ENCODE measurements around the gene AQP6. TPM values are rescaled to one million over a fixed set of nuclear protein-coding genes. Genes with fewer than 3 reads are reported as not detected.

AQP6 gene
- total RNA-seq, 4 donors from 2014 or later: 0.39 to 0.63 TPM; not detected in 2

DNA sequence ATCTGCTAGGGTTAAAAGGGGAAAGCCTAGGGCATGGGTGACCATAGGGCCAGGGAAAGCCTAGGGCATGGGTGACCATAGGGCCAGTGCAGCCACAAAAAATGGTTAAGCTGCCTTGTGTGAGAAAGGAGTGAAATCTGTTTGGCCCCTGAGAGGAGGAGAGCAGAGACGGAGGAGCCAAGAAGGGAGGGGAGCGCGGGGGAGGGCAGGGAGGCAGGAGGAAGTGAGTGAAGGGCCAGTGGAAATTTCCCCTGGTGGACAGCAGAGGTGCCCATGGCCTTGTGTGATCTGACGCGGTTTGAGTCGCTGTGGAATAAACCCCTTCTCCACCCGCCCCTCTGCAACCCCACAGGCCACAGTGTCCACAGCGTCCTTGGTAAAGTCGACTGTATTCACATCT is 618 bp upstream of the AQP6 start:
- H3K27me3 ChIP-seq: peaks cover 0 to 6% of the 10 kb centered on the region in 2 donors
- TF ChIP-seq EP300 (IDR thresholded peaks at IDR 0.05) (no peak), POLR2A (IDR thresholded peaks at IDR 0.05) (no peak)
- TF ChIP-seq, protein P1, sequence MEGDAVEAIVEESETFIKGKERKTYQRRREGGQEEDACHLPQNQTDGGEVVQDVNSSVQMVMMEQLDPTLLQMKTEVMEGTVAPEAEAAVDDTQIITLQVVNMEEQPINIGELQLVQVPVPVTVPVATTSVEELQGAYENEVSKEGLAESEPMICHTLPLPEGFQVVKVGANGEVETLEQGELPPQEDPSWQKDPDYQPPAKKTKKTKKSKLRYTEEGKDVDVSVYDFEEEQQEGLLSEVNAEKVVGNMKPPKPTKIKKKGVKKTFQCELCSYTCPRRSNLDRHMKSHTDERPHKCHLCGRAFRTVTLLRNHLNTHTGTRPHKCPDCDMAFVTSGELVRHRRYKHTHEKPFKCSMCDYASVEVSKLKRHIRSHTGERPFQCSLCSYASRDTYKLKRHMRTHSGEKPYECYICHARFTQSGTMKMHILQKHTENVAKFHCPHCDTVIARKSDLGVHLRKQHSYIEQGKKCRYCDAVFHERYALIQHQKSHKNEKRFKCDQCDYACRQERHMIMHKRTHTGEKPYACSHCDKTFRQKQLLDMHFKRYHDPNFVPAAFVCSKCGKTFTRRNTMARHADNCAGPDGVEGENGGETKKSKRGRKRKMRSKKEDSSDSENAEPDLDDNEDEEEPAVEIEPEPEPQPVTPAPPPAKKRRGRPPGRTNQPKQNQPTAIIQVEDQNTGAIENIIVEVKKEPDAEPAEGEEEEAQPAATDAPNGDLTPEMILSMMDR (IDR thresholded peaks at IDR 0.05): no peak
- H3K4me1 ChIP-seq: peaks cover 0 to 50% (median 21%) of the 10 kb centered on the region in 4 donors
- no peak overlapping the region for H3K4me3 ChIP-seq
- H3K27ac ChIP-seq: no peak overlapping the region
- WGBS, 2 donors: 68 to 71% methylated on average over 9 of the region's 9 CpGs
- H3K9me3 ChIP-seq: no peaks in the 10 kb centered on the region
- DNase-seq (ENCODE audit: low spot score in 2 of 2): no peak
- H3K36me3 ChIP-seq: no peaks in the 10 kb centered on the region

DNA sequence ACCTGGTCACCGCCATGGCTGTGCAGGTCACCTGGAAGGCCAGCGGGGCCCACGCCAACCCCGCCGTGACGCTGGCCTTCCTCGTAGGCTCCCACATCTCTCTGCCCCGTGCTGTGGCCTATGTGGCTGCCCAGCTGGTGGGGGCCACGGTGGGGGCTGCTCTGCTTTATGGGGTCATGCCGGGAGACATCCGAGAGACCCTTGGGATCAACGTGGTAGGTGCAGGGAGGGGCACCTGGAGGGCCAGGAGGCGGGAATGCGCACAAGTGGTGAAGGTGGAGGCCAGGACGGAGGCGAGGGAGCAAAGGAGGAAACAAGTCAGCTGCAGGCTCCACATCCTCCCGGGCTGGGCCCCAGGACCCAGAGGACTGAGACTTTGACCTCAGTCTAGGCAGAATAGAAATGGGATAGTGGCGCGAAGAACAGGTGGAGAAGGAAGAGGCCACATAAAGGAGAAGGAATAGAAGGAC is 649 bp downstream of the AQP6 start:
- TF ChIP-seq POLR2A (IDR thresholded peaks at IDR 0.05): no peak
- no peaks in the 10 kb centered on the region for H3K9me3 ChIP-seq
- H3K27ac ChIP-seq: no peak overlapping the region
- WGBS, 2 donors: 75 to 87% methylated on average over 12 to 19 of the region's 19 CpGs
- H3K27me3 ChIP-seq: peaks cover 0 to 4% of the 10 kb centered on the region in 2 donors
- H3K4me3 ChIP-seq: no peak overlapping the region
- no peak for DNase-seq (ENCODE audit: low spot score in 2 of 2)
- no peaks in the 10 kb centered on the region for H3K36me3 ChIP-seq
- peaks cover 0 to 38% (median 12%) of the 10 kb centered on the region in 4 donors for H3K4me1 ChIP-seq

DNA sequence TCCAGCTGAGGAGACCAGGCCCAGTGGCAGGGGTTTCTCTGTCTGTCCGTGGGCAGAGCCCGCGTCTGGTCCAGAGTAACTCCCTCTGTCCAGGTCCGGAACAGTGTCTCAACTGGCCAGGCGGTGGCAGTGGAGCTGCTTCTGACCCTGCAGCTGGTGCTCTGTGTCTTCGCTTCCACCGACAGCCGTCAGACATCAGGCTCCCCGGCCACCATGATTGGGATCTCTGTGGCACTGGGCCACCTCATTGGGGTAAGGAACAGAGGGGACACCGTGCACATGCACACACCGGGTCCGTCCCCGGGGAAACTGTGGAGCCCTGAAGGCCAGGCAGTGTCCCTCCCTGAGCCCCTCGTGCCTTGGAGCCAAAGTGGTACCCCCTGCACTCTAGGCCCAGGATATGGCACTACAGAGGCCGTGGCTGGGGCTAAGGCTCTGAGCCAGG is 1.5 kb downstream of the AQP6 start:
- Histone ChIP-seq H3K27ac (no peak overlapping the region), H3K27me3 (no peaks in the 10 kb centered on the region), H3K4me1 (peaks cover 0 to 35% (median 12%) of the 10 kb centered on the region in 4 donors), H3K9me3 (no peaks in the 10 kb centered on the region), H3K4me3 (no peak overlapping the region), H3K36me3 (no peaks in the 10 kb centered on the region)
- 34 to 80% methylated on average over 1 to 14 of the region's 15 CpGs for WGBS, 2 donors
- TF ChIP-seq, protein P1 (IDR thresholded peaks at IDR 0.05): peak; percentile 30 to 60 (median 44)
- no peak for TF ChIP-seq EP300 (IDR thresholded peaks at IDR 0.05)
- DNase-seq (ENCODE audit: low spot score in 2 of 2): peak; percentile 41 to 51

DNA sequence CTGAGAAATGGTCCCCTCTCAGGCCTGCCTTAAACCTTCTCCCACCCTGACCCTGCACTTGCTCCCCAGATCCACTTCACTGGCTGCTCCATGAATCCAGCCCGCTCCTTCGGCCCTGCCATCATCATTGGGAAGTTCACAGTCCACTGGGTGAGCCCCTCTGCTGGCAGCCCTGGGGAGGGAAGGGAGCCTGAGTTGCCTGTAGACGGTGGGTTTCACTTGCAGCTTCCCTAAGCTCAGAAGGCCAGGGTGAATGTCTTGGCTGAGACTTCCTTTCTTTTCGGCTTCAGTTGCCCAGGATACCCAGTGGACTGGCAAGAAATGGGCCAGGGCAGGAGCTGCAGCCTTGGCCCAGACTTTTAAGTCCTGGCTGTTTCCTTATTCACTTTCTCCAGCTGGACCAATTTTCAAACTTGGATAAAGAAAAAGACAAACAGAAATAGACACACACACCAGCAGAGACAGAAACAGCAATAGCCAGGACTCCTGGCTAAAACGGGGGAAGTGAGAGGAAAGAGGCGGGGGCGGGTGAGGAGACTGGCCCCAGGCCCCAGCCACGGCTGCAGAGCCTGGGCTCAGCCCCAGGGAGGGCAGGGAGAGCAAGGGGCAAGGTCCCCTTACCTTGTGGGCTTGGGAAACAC is 2.0 kb downstream of the AQP6 start:
- WGBS, 2 donors: 59 to 63% methylated on average over 8 of the region's 8 CpGs
- TF ChIP-seq EP300 (IDR thresholded peaks at IDR 0.05): no peak
- TF ChIP-seq, protein P1 (IDR thresholded peaks at IDR 0.05): no peak
- no peak for TF ChIP-seq POLR2A (IDR thresholded peaks at IDR 0.05)
- H3K36me3 ChIP-seq: no peaks in the 10 kb centered on the region
- no peak overlapping the region for H3K4me3 ChIP-seq
- H3K27ac ChIP-seq: no peak overlapping the region
- H3K9me3 ChIP-seq: no peaks in the 10 kb centered on the region
- peaks cover 0 to 29% (median 9%) of the 10 kb centered on the region in 4 donors for H3K4me1 ChIP-seq
- no peaks in the 10 kb centered on the region for H3K27me3 ChIP-seq
- no peak for DNase-seq (ENCODE audit: low spot score in 2 of 2)

DNA sequence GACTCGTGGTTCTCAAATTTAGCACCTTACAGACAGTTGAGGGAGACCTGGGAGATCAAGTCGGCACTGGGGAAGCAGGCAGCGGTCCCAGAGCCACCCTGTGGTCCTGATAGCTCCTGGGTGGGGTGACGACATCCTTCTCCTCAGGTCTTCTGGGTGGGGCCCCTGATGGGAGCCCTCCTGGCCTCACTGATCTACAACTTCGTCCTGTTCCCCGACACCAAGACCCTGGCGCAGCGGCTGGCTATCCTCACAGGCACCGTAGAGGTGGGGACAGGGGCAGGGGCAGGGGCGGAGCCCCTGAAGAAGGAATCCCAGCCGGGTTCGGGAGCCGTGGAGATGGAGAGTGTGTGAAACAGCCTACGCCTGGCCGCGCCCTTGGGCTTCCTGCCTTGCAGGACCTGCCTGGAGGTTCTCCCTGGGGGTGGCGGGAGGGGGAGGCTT is 2.6 kb downstream of the AQP6 start:
- no peak overlapping the region for H3K27ac ChIP-seq
- DNase-seq (ENCODE audit: low spot score in 2 of 2): no peak
- WGBS, 2 donors: 66 to 74% methylated on average over 16 to 17 of the region's 17 CpGs

More for the DNA sequence above, 2.6 kb downstream of the AQP6 start:
- Histone ChIP-seq H3K4me1 (peaks cover 0 to 24% (median 7%) of the 10 kb centered on the region in 4 donors), H3K4me3 (no peak overlapping the region), H3K27me3 (no peaks in the 10 kb centered on the region), H3K9me3 (no peaks in the 10 kb centered on the region), H3K36me3 (no peaks in the 10 kb centered on the region)
- TF ChIP-seq POLR2A (IDR thresholded peaks at IDR 0.05) (no peak), EP300 (IDR thresholded peaks at IDR 0.05) (no peak)
- TF ChIP-seq, protein P1 (IDR thresholded peaks at IDR 0.05): no peak
